EL (cell line): Measurements from ENCODE around the gene STK40.

Source experiments
- DNase-seq: peaks from one replicate; pipeline ENCODE4 v3.0.0-alpha.2; 2016

STK40 gene

DNA sequence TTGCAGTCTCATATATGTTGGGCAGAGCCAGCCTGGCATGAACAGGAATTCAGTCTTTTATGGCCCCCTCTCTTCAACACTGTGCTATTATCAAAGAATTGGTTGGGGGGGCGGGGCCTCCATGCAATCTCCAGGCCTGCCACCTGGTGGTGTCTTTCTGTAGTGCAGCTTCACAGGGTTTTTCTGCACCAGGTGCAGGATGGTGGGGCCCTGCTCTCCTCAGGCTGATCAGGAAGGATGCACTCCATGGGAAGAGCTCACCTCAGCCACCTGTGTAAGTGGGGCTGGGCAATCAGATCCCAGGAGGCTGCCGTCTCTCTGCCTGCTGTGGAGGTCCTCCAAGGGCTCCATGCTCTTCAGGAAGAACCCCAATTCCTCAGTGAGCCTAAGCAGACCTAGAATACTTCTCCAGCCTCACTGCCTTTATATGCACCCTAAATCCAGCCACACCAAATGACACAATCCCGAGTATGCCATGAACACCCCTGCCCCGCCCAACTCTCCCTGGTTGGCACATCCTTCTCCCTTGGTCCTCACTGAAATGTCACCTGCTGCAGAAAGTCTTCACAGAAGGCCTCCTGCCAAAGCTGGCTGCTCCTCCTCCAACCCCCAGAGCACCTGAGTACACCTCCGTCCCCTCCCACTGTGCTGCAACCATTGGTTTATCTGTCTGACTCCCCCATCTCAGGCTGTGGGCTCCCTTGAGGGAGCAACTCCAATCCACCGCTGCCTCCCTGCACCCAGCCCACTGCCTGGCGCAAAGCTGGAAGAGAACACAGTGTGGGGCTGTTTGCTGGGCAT lies 16.5 kb downstream of the STK40 start:
- peak; percentile 74 for DNase-seq

DNA sequence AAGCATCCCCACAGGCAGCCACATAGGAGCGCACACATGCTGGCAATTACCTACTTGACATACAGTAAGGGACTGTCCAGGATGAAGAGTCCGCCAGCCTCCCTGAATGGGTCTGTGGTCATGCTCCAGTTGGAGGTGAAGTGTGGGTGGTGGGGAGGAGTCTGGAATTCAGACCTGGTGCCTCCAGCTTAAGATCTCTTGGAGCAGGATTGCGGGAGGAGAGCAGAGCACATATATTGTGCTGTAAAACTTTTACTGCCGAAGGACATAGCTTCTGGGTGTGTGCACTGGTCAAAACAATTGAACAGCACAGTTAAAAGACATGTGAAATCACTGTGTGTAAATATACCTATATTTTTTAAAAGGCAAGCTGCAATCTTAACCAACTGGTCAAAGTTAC lies 17.9 kb downstream of the STK40 start:
- DNase-seq, result no peak

DNA sequence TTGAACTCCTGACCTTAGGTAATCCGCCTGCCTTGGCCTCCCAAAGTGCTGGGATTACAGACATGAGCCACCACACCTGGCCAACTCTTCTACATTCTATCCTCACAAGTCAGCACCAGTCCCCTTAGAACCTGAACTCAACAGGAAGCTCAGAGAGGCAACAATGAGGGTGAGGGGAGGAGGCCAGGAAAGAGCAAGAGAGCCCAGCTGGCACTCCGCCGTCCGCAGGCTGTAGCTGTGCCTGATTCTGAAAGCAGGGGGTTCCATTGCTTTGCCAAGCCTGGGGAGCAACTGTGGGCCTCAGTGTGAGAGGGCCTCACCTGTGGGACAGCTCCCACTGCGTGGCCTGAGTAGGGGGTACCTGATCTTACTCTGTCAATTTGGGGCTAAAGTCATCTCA lies 18.7 kb downstream of the STK40 start:
- no peak for DNase-seq

DNA sequence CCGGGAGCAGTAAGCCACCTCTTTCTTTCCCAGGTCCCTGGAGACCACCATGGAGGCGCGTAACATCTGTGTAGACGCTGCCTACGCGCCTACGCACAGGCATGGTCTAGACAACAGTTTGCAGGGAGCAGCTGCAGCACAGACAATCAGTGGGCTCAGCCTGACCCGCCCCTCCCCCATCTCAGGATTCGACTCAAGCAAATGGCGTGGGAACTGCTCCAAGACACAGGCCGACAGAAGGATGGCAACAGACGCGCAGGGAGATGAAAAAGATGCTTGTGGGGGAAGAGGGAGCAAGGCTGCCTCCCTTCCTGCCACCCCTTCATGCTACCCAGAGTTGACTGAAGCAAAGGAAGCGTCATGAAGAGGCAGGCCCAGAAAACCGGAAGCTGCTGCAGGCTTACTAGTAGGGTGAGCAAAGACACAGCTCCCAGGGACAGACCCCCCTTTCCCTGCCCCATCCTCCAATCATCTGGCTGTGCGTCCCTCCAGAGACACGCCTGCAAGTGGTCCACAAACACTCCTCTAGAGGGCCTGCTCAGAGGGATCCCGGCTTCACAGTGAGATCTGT lies 19.5 kb downstream of the STK40 start:
- peak; percentile 55 for DNase-seq

DNA sequence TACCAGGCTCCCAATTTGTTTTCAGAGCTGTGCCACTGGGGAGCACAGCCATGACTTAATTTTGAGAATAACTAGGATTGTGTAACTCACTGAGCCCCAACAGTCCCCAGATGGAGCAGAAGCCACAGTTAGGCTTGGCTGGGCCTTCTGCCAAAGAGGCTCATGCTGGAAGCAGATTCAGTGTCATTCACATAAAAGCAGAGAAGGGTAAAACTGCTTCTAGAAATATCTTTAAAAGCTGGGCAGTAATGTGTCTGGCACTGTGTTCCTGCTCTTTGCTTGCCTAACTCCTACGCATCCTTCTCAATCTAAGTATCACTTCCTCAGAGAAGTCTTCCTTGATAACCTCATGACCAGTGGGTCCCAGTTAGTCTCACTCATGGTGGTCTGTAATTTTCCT lies 20.3 kb downstream of the STK40 start:
- DNase-seq, result peak; percentile 78

DNA sequence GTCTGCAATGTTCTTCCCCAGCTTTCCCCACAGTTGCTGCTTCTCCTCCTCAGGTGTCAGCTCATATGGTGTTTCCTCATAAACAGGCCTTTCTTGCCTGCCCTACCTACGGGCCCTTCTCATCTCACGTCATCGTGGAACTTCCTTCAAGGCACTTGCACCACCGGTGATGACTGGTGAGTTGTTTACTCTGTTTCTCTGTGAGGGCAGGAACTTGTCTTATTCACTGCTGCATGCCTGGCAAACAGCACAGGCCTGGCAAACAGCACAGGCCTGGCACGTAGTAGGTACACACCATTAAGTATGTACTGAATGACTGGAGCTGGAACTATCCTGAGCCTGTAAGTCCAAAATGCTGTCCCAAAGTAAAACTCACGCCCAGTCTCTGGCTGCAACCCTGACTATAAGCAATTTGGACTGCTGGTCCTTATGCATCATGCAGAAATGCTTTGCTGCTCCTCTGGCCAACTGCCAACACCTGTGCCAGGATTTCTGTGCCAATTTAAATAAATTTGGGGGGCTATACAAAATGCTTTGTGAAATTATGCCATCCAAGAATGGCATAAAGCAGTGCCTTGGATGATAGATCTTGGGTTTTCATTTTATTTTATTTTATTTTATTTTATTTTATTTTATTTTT lies 25.7 kb downstream of the STK40 start:
- no peak for DNase-seq

DNA sequence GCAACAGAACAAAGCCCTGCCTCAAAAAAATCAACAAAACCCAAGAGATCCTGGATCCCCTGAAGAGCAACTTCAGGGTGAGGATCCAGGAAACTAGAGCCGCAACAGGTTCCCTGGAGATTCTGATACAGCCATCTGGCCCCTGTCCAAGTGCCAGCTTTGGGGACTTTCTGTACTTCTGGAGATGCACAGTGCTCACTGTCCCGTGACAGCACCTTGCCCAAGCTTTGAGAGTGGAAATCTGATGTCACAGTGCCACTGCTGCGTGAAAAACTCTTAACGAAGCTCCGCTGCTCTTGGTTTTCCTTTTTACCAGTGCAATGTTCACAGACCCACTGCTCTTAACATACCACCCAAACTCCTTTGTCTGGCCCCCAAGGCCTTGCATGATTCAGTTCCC lies 26.3 kb downstream of the STK40 start:
- DNase-seq, result no peak

DNA sequence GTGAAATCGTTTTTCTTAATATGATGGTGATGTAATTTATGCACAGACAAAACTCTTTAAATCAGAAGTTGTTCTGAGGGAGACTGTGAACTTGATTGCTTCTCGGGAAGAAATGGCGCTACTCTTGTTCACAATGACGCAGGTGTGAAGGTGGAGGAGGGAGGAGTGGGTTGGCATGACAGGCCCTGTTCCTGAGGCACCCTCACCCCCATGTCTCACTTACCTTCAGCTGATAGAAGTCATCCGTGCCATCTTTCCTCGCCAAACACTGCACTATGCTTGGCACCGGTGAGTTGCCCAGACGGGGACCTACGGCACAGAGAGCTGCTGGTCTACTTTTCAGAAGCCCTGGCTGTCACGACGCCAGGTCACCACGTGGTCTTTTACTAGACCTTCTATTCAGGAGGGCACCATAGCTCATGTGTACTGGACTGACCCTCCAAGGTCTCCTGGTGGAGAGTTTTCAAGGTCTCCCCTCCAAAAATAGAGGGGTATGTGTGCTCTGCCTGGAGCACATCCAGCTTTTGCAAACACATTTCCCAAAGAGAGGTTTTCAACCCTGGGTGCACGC lies 27.1 kb downstream of the STK40 start:
- DNase-seq, result no peak

DNA sequence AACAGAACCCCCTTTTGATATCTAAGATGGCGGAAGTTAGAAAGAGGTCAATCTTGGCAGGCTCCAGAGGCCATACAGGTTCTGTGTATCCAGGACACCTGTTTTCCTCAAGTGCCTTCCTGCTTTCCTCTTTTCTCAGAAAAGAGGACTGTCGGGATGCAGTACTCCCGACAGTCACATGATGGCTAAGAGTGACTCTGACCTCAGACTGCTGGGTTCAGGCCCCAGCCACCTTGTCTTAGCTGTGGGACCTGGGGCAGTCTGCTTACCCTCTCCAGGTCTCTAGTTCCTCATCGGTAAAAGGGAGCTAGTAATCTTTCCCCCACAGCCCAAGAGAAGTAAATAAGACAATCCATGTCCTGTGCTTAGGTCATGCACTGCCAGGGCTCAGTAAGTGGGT lies 29.9 kb downstream of the STK40 start:
- DNase-seq, result no peak

DNA sequence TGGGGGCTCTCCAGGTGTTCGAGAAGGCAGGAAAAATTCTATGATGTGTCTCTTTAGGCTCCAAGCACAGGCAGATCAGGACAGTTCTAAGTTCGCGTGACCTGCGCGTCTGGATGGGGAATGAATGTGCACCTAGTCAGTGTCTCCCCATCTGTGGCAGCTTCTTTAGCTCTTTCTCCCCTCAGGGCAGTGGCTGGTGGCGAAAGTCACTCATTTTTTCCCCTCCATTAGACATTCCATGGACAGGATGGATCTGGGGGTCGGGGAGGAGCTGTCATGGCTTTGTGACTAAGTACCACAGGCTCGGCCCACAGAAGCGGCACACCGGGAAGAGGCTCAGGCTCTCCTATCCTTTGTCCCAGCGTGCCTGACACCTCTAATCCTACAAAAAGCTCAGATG lies 31.2 kb downstream of the STK40 start:
- DNase-seq, result no peak

DNA sequence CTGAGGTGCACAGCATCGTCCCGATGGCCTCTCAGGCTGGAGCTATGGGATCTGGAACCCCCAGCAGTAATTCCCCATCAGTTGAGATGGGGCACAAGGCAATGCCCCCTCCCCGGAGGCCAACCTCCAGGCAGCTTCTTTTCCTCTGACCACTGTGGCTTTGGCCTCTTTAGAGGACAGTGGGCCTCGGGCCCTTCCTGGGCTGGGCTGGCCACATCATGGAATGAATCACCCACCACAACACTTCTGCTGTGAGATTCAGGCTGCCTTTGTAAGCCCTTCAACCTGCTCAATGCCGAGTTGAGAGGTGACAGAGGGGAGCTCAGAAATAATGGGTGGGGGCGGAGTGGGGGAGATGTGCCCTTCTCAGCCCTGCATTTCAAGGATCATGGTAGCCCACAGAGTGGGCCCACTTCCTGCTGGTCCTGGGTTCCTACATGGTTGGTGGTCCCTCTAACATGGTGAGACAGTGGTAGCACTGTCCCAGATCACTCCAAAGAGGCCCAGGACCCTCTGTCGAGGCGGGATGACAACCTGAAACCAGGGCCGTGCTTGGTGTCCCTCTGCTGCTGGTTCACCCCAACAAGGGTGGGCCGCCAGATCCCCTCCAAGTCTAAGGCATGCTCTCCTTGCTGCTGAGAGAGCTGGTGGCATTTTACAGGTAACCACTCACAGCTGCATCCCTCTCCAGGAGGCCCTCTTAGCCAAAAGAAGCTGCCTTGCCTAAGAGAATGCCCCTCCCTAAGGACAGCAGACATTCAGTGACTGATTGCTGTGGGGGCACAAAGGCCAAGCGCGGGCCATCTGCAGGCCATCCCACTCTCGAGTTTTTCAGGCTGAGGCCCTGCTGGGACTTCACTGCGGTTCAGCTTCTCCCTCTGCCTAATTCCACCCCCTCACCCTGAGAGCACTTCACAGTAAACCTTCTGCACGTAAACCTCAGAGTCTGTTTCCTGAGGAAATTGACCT lies 32.5 kb downstream of the STK40 start:
- DNase-seq, result peak; percentile 89

DNA sequence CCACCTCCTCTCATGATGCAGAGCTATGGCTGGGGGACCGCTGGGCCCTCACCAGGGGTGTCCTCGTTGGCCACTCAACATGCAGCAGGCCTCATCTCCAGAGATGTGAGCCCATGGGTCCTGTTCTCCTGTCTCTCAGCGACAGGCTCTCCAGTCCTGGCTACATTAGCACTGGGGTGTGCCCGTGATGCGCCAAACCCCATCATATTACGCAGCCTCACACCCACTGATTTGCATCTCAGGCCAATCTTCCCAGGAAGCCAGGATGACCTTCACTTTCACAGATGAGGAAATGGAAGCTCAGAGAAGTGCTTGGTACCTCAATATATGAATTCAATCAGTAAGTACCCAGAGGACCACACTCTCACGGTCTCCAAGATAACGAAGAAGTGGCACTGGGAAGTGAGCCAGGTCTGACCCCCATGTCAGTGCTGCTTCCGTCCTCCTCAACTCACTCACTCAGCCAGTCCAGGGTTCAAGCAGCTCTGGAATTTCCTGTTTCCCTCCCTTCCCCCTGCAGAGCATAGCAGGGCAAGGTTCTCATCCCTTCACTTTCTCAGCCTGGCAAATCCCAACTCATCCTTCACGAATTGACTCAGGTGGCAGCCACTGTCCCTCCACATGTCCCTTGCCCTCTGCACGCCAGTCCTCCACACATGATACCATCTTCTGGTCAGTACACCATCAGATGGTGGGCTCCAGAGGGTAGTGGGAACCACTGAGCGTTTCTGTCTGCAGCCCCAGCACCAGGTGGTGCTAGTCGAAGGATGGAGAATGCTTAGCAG lies 33.4 kb downstream of the STK40 start:
- DNase-seq, result peak; percentile 93

DNA sequence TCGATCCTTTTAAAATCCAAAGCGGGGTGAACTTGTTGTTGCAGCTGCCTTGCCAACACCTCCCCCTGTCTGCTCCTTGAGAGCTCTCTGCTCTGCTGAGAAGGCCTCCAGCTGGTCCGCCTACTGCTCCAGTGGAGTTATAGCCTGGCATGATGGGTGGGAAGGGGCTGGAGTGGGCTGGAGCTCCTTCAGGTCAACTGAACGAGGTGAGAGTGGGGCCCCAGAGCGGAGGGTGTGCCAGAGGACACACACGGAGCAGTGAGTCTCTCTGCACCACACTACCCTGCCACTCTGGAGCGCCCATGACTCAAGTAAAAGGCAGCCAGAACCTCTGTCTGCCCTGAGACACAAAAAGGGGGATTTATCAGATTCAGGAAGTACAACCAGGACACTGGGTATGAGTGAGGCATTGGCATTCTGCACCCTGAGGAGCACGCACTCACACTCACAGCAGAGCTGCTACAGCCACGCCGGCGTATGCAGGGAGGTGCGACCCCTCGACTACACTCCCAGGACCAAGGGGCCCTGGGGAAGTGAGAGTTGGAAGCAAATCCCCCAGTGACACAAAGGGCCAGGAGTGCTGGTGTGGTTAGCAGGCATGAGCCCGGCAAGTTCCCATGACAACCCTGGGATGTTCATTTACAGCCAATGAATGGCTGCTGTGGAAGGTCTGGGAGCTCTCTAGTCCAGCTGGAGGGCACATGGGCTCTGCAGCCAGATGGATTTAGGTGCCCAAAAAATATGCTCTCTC lies 34.3 kb downstream of the STK40 start:
- peak; percentile 96 for DNase-seq

DNA sequence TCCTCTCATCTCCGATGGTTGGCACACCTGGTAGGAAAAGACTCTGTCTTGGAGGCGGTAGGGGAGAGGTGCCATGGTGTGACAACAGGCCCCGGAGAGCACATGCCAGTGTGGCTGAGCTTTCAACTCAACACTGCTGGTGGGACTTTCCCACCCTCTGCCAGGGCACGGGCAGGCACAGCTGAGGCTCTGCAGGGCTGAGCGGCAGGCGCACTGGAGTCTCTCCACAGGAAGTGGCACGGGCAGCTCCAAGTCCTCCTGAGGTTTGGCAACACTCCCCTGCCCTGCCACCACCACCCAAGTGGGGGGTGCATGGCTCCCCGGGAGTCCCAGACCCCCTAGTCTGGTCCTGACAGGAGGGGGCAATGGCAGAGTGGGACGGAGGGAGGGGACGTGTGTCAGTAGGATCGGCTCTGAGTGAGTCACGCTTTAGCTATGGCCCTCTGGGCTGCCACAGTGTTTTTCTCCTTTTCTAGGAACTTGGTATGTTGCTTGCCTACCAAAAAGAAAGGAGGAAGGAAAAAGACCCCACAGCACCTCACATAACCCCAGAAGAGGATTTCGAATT lies 35.0 kb downstream of the STK40 start:
- DNase-seq, result peak; percentile 95

DNA sequence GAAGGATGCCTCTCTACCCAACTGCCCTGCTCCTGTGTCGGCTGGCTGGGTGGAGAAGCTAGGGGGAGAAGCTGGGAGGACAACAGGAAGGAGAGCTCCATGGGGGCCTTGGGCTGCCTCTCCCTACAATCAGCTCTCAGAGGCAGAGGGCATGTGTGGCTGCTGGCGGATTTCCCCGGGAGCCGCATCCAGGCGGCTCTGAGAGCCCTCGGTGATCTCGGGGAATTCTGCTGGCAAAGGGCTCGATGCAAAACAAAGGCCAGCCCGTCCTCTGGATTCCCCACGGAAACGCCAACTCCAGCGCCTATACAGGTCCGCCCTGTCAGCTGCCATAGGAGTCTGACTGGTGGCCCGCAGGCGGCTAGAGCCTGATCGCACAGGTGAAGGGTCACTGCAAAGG lies 35.9 kb downstream of the STK40 start:
- peak; percentile 29 for DNase-seq

DNA sequence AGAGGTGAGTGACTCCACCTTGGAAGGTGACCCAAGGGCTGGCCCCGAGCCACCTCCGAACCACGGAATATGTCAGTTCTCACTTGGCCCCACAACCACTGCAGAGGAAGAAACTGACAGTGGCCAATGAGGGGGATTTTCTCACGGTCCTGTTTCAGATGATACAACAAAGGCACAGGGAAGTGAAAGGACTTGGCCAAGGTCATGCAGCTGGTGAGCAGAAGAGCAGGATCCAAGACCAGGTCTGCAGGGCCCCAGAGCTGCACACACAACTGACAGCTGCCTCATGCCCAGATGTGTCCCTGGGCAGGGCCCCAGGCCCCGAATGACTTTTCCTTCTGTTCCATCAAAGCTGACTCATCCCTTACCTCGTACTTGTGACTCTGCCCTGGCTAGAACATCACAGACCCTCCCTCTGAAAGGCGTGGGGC lies 36.5 kb downstream of the STK40 start:
- DNase-seq, result peak; percentile 60

DNA sequence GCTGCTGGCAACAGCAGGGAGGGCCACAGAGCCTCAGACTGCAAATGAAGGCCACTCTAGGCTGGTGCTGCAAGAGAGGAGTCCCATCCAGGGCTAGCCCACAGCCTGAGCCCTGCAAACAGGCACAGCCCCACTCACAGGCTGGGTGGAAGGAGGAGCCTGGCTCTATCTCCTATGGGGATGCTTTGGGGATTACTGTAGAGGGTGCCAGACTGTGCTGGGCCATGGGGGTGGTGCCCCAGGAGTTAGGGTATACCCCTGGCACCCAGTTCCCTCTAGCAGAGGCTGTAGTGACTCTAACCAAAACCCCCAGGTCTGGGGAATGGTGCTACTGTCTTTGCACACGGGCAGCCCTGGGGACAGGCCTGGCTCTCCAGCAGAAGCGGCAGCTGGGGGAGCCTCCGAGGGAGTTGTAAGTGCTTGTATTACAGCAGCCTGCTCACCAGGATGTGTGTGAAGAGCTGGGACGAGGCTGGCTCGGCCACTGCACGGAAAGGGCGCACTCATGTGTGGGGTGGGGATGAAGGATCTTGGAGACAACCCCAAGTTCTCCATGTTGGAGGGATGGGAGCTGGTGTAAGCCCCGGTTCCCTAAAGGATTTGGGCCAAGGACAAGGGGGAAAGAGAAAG lies 38.9 kb downstream of the STK40 start:
- no peak for DNase-seq

DNA sequence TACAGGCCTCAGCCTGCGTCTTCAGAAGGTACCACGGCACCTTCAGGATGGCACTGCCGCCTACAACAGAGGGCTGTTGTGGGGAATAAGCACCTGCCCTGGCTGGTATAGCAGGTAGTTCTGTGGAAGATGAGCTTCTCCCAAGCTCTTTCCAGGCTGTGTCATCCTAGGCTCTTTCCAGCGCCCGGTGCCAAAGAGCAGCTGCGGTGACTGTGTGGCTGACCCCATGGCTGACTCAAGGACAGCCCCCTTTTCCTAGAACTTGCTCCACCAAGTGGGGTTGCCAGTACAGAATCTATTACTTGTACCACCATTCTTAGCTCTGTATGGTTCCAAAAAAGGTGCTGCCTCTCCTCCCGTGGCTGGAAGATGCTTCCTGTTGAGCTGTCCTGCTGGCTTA lies 40.4 kb downstream of the STK40 start:
- no peak for DNase-seq

DNA sequence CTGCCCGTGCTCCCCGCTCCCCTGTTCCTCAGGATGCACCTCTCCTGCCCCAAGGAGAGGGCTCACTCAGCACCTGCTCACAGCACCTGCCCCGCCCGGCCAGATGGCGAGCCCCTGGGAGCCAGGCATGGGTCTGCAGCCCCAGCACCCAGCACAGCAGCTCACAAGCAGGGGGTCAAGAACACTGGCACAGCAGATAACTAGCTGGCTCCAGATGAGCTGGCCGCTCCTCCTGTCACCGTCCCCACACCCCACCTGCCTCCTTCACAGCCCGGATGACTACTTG lies 41.4 kb downstream of the STK40 start:
- DNase-seq, result no peak

DNA sequence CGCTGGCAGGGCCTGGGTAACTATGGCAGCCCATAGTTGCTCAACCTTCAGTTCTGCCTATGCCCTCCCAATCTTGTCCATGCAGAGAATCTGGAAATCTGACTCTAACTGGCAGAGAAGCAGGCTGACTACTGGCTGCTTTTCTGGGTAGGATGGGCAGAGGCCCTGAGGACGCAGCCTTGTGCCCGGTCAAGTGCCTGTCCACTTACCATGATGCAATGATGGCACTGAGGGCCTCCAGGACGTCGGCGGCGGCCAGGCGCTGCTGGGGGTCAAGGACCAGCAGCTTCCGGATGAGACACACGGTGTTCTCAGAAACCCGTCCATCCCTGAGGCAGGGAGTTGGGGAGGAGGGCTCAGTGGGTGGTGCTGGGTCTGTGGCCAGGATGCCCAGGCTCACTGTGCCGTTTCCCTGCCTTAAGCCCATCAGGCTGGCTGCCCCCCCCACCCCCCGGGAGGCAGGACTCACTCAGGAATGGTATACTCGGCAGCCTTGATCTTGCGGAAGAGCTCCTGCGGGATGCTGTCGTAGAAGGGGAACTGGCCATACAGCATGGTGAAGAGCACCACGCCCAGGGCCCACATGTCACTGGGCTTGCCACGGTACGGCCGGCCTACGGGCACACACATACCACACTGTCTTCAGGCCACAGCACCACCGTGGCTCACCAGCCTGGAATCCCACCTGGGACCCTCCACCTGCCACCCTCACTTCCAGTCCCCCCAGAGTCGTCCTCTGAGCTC lies 41.9 kb downstream of the STK40 start:
- no peak for DNase-seq
